Esophagus muscularis mucosa (tissue), 4 donors: ENCODE results near the gene ANKRD33. TPM values are rescaled to one million over a fixed set of nuclear protein-coding genes. Genes with fewer than 3 reads are reported as not detected.

Source experiments
- DNase-seq: peaks from one replicate; pipeline ENCODE4 v3.0.0-alpha.2; 2017; ENCODE audit errors: extremely low spot score
- H3K27ac ChIP-seq, 4 donors: fragments of 200-600 bp; sonication (generic); replicated peaks in 1 of 4; 1 replicate in 3 of 4; 2 replicates in 1 of 4; pipeline ENCODE4 v1.5.1; 2016 to 2019; ENCODE audit warnings: mild to moderate bottlenecking in 1 of 4
- H3K27me3 ChIP-seq, 4 donors: fragments of 200-600 bp; sonication (generic); one replicate each; pipeline versions ENCODE4 v1.5.1 to v1.6.0; 2016 to 2019
- H3K36me3 ChIP-seq, 4 donors: fragments of 200-600 bp; sonication (generic); one replicate each; pipeline ENCODE4 v1.5.1; 2016 to 2019
- H3K4me1 ChIP-seq, 4 donors: fragments of 200-600 bp; sonication (generic); one replicate each; pipeline ENCODE4 v1.5.1; 2016 to 2019
- H3K4me3 ChIP-seq, 4 donors: fragments of 200-600 bp; sonication (generic); 1 replicate in 2 of 4; 2 replicates in 2 of 4; pipeline ENCODE4 v1.5.1; 2016 to 2019; ENCODE audit warnings: mild to moderate bottlenecking in 4 of 4, moderate library complexity in 1 of 4
- H3K9me3 ChIP-seq, 4 donors: fragments of 200-600 bp; sonication (generic); 1 replicate in 3 of 4; 2 replicates in 1 of 4; pipeline ENCODE4 v1.5.1; 2016 to 2019
- EP300 ChIP-seq: sonication (generic); formaldehyde crosslinking; IDR thresholded peaks from one replicate; pipeline ENCODE4 v1.6.1; 2017; ENCODE audit warnings: antibody characterized with exemption
- POLR2A ChIP-seq: fragments of 450-650 bp; IDR thresholded peaks from one replicate; pipeline ENCODE4 v1.6.1; 2017; ENCODE audit warnings: antibody characterized with exemption, moderate library complexity, mild to moderate bottlenecking, low read depth
- POLR2AphosphoS5 ChIP-seq, 2 donors: sonication (generic); formaldehyde crosslinking; IDR thresholded peaks; one replicate each; pipeline ENCODE4 v1.6.1; 2017; ENCODE audit warnings: antibody characterized with exemption in 2 of 2
- WGBS: methylation state at CpG from one replicate; pipeline ENCODE4 v1.1.5; 2018; 5-methylcytosine and 5-hydroxymethylcytosine counted together
- intact Hi-C: fragments of 100-400 bp; cut with DNase I; formaldehyde crosslinking; loops from one replicate; pipeline ENCODE4 v1.15.1; 2023
- total RNA-seq, 4 donors: library from RNA; depleted of rRNA; stranded (reverse); fragments of >200 nt; gene quantifications; one replicate each; pipeline versions ENCODE4 v1.1.0 to v1.2.1, GENCODE V29; 2016
- TF ChIP-seq, protein P1 (sequence below), 3 experiments: fragments of 200-600 bp in 2 of 3; fragments of 450-650 bp in 1 of 3; sonication (generic) in 2 of 3; IDR thresholded peaks; one replicate each; pipeline ENCODE4 v1.5.1; 2017 to 2019; ENCODE audit warnings: antibody characterized with exemption in 3 of 3, mild to moderate bottlenecking in 2 of 3, moderate library complexity in 1 of 3

Gene ANKRD33
- total RNA-seq, 4 donors from 2014 or later = not detected

- H3K4me1 ChIP-seq = peaks cover 4 to 13% (median 9%) of the 10 kb centered on the region in 4 donors
- DNase-seq = no peak
- intact Hi-C loops = no loop called here
- H3K36me3 ChIP-seq = no peaks in the 10 kb centered on the region
- TF ChIP-seq EP300 (no peak), POLR2A (no peak), POLR2AphosphoS5 (IDR thresholded peaks at IDR 0.05) (no peak)
- TF ChIP-seq, protein P1, sequence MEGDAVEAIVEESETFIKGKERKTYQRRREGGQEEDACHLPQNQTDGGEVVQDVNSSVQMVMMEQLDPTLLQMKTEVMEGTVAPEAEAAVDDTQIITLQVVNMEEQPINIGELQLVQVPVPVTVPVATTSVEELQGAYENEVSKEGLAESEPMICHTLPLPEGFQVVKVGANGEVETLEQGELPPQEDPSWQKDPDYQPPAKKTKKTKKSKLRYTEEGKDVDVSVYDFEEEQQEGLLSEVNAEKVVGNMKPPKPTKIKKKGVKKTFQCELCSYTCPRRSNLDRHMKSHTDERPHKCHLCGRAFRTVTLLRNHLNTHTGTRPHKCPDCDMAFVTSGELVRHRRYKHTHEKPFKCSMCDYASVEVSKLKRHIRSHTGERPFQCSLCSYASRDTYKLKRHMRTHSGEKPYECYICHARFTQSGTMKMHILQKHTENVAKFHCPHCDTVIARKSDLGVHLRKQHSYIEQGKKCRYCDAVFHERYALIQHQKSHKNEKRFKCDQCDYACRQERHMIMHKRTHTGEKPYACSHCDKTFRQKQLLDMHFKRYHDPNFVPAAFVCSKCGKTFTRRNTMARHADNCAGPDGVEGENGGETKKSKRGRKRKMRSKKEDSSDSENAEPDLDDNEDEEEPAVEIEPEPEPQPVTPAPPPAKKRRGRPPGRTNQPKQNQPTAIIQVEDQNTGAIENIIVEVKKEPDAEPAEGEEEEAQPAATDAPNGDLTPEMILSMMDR (IDR thresholded peaks at IDR 0.05) = no peak
- 58% methylated on average over 8 of the region's 8 CpGs for WGBS
- H3K27me3 ChIP-seq = peaks cover 0 to 42% (median 7%) of the 10 kb centered on the region in 4 donors
- no peaks in the 10 kb centered on the region for H3K9me3 ChIP-seq
- H3K27ac ChIP-seq = no peak overlapping the region
- no peak overlapping the region for H3K4me3 ChIP-seq
These were observed 13.9 kb upstream of the ANKRD33 start for GRCh38 chr12:51874000-51874399.

- no peaks in the 10 kb centered on the region for H3K9me3 ChIP-seq
- 97% methylated on average over 4 of the region's 4 CpGs for WGBS
- H3K36me3 ChIP-seq = no peaks in the 10 kb centered on the region
- no peak overlapping the region for H3K27ac ChIP-seq
- TF ChIP-seq POLR2AphosphoS5 (IDR thresholded peaks at IDR 0.05) (no peak), POLR2A (no peak), EP300 (no peak)
- TF ChIP-seq, protein P1 (IDR thresholded peaks at IDR 0.05) = no peak
- intact Hi-C loops = no loop called here
- peaks cover 0 to 8% (median 4%) of the 10 kb centered on the region in 4 donors for H3K4me1 ChIP-seq
- peaks cover 0 to 37% (median 2%) of the 10 kb centered on the region in 4 donors for H3K27me3 ChIP-seq
- no peak overlapping the region for H3K4me3 ChIP-seq
- no peak for DNase-seq
These were observed 13.4 kb upstream of the ANKRD33 start for GRCh38 chr12:51874486-51874885.

- Histone ChIP-seq H3K9me3 (peaks cover 0 to 6% (median 0%) of the 10 kb centered on the region in 4 donors), H3K36me3 (no peaks in the 10 kb centered on the region), H3K27me3 (peaks cover 0 to 2% (median 0%) of the 10 kb centered on the region in 4 donors), H3K4me1 (no peaks in the 10 kb centered on the region), H3K4me3 (no peak overlapping the region), H3K27ac (no peak overlapping the region)
- intact Hi-C loops = no loop called here
- WGBS = 77% methylated on average over 3 of the region's 3 CpGs
- DNase-seq = no peak
- no peak for TF ChIP-seq POLR2A
- TF ChIP-seq POLR2AphosphoS5 (IDR thresholded peaks at IDR 0.05) = no peak
- no peak for TF ChIP-seq EP300
- TF ChIP-seq, protein P1 (IDR thresholded peaks at IDR 0.05) = no peak
These were observed 8.8 kb upstream of the ANKRD33 start for GRCh38 chr12:51879102-51879501.

GRCh38 chr12:51883295-51883694 is 4.6 kb upstream of the ANKRD33 start:
- 73% methylated on average over 1 of the region's 1 CpG for WGBS
- no peak for DNase-seq
- peaks cover 0 to 16% (median 7%) of the 10 kb centered on the region in 4 donors for H3K27me3 ChIP-seq

More at GRCh38 chr12:51883295-51883694, 4.6 kb upstream of the ANKRD33 start:
- Histone ChIP-seq H3K36me3 (no peaks in the 10 kb centered on the region), H3K9me3 (peaks cover 0 to 6% (median 0%) of the 10 kb centered on the region in 4 donors), H3K4me3 (no peak overlapping the region), H3K4me1 (peaks cover 13 to 21% (median 16%) of the 10 kb centered on the region in 4 donors), H3K27ac (no peak overlapping the region)
- intact Hi-C loops = no loop called here
- TF ChIP-seq POLR2A = no peak
- TF ChIP-seq, protein P1 (IDR thresholded peaks at IDR 0.05) = no peak
- TF ChIP-seq EP300 = no peak
- no peak for TF ChIP-seq POLR2AphosphoS5 (IDR thresholded peaks at IDR 0.05)
